OCI-LY7 (cell line): Measurements from ENCODE around the gene SLC2A6. TPM values are rescaled to one million over a fixed set of nuclear protein-coding genes. Genes with fewer than 3 reads are reported as not detected.
A peak's percentile ranks its signal among the peaks of the same experiment; 100 is the strongest.

Source experiments
- BruUV-seq: library from RNA; stranded (reverse); fragments of 400-500 nt; replicated peaks from 2 replicates; lab custom pipeline; 2021; lab: Mats Ljungman, UMichigan
- CTCF ChIA-PET: fragments of 300-600 bp; sonication (Branson Sonifier 250); formaldehyde crosslinking; loops from one replicate; lab custom pipeline; 2022; ENCODE audit warnings: antibody characterized with exemption; ENCODE audit not compliant: unreplicated experiment; lab: Charles Lee
- POLR2A ChIA-PET: fragments of 300-600 bp; sonication (Branson Sonifier 250); formaldehyde crosslinking; loops from one replicate; lab custom pipeline; 2022; ENCODE audit warnings: antibody characterized with exemption; lab: Charles Lee
- DNase-seq: peaks from one replicate; pipeline ENCODE4 v3.0.0-alpha.2; 2015; ENCODE audit warnings: low spot score
- H2AFZ ChIP-seq: fragments of 200-600 bp; sonication (generic), shearing (Covaris generic); 2 replicates; pipeline ENCODE4 v1.6.1; 2014; ENCODE audit warnings: mild to moderate bottlenecking, antibody characterized with exemption, low read length, moderate library complexity
- H3K27ac ChIP-seq: fragments of 200-600 bp; sonication (generic); 2 replicates; pipeline ENCODE4 v1.5.1; 2014; ENCODE audit warnings: mixed run types, low read depth, mild to moderate bottlenecking, moderate library complexity, low read length, inconsistent platforms; ENCODE audit not compliant: poor library complexity, severe bottlenecking
- H3K36me3 ChIP-seq: fragments of 200-600 bp; sonication (generic); 2 replicates; pipeline ENCODE4 v1.6.1; 2014; ENCODE audit warnings: mild to moderate bottlenecking, antibody characterized with exemption, low read length, moderate library complexity, mixed read lengths; ENCODE audit not compliant: insufficient read depth
- H3K4me1 ChIP-seq: fragments of 200-600 bp; sonication (generic); 2 replicates; pipeline ENCODE4 v1.5.1; 2014; ENCODE audit warnings: mild to moderate bottlenecking, low read length; ENCODE audit not compliant: insufficient read depth, poor library complexity, severe bottlenecking
- H3K4me2 ChIP-seq: fragments of 200-600 bp; sonication (generic); 2 replicates; pipeline ENCODE4 v1.6.1; 2014; ENCODE audit warnings: mild to moderate bottlenecking, low read length
- H3K4me3 ChIP-seq: fragments of 200-600 bp; sonication (generic); 2 replicates; pipeline ENCODE4 v1.5.1; 2014; ENCODE audit warnings: mild to moderate bottlenecking, low read depth, low read length; ENCODE audit not compliant: poor library complexity, severe bottlenecking
- H3K79me2 ChIP-seq: fragments of 200-600 bp; sonication (generic); 2 replicates; pipeline ENCODE4 v1.6.1; 2016; ENCODE audit warnings: low read depth, mild to moderate bottlenecking, low read length, moderate library complexity, mixed read lengths; ENCODE audit not compliant: insufficient read depth
- H3K9me2 ChIP-seq: fragments of 200-600 bp; sonication (generic); 2 replicates; pipeline ENCODE4 v1.6.1; 2016; ENCODE audit warnings: mild to moderate bottlenecking, low read length, mixed read lengths; ENCODE audit not compliant: insufficient read depth
- H3K9me3 ChIP-seq: fragments of 200-600 bp; sonication (generic); 2 replicates; pipeline ENCODE4 v1.6.1; 2014; ENCODE audit warnings: mild to moderate bottlenecking, mixed run types, low read length, mixed read lengths
- H4K20me1 ChIP-seq: fragments of 200-600 bp; sonication (generic); 2 replicates; pipeline ENCODE4 v1.6.1; 2014; ENCODE audit warnings: mild to moderate bottlenecking, antibody characterized with exemption, low read length, moderate library complexity, mixed read lengths; ENCODE audit not compliant: insufficient read depth
- EZH2phosphoT487 ChIP-seq: fragments of 200-600 bp; sonication (generic); IDR thresholded peaks from 2 replicates; pipeline ENCODE4 v1.6.1; 2018; ENCODE audit warnings: low read depth, borderline replicate concordance, mild to moderate bottlenecking, mixed run types, antibody characterized with exemption, low read length, moderate library complexity, mixed read lengths
- intact Hi-C: fragments of 100-400 bp; cut with micrococcal nuclease; formaldehyde crosslinking; loops from one replicate; pipeline ENCODE4 v1.10.0; 2022; ENCODE audit not compliant: unreplicated experiment
- total RNA-seq, 2 experiments: library from RNA; depleted of rRNA in 1 of 2; stranded (reverse); fragments of >200 nt in 1 of 2; shearing (Covaris generic) in 1 of 2; gene quantifications; 2 replicates each; pipeline ENCODE4 v1.2.3, GENCODE V29; 2014 to 2022
- TF ChIP-seq, protein P1 (sequence below): fragments of 200-600 bp; sonication (generic); conservative IDR thresholded peaks from 2 replicates; pipeline ENCODE4 v1.5.1; 2014; ENCODE audit warnings: mild to moderate bottlenecking, antibody characterized with exemption, low read length, moderate library complexity, mixed read lengths

The SLC2A6 gene
- total RNA-seq, 2 experiments from 2014 or later: 51.0 to 52.9 TPM

DNA sequence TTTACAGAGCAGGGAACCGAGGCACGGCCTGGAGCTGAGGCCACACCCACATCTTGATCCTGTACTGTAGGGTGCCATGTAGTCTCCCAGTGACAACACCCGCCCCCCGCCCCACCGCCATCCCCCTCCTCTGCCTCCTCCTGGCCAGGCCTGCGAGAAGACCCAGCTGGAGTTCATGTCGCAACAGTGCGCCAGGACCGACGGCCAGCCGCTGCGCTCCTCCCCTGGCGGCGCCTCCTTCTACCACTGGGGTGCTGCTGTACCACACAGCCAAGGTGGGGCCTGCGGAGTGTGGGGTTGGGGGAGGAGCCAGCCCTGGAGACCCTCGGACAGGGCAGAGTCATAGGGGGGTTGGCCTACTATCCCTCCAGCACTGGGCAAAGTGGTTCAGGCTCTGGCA lies 42.2 kb downstream of the SLC2A6 start:
- H3K9me3 ChIP-seq: no peaks in the 10 kb centered on the region
- H3K4me2 ChIP-seq: no peak overlapping the region
- POLR2A ChIA-PET: no interaction called here
- H3K9me2 ChIP-seq: no peaks in the 10 kb centered on the region
- peaks cover 5% of the 10 kb centered on the region for H3K4me1 ChIP-seq
- no peak overlapping the region for H3K27ac ChIP-seq
- intact Hi-C loops: no loop called here
- BruUV-seq: no TSS peak
- no peaks in the 10 kb centered on the region for H3K79me2 ChIP-seq
- no peaks in the 10 kb centered on the region for H4K20me1 ChIP-seq
- no peak for DNase-seq
- no peak overlapping the region for H3K4me3 ChIP-seq
- no peaks in the 10 kb centered on the region for H3K36me3 ChIP-seq
- TF ChIP-seq, protein P1, sequence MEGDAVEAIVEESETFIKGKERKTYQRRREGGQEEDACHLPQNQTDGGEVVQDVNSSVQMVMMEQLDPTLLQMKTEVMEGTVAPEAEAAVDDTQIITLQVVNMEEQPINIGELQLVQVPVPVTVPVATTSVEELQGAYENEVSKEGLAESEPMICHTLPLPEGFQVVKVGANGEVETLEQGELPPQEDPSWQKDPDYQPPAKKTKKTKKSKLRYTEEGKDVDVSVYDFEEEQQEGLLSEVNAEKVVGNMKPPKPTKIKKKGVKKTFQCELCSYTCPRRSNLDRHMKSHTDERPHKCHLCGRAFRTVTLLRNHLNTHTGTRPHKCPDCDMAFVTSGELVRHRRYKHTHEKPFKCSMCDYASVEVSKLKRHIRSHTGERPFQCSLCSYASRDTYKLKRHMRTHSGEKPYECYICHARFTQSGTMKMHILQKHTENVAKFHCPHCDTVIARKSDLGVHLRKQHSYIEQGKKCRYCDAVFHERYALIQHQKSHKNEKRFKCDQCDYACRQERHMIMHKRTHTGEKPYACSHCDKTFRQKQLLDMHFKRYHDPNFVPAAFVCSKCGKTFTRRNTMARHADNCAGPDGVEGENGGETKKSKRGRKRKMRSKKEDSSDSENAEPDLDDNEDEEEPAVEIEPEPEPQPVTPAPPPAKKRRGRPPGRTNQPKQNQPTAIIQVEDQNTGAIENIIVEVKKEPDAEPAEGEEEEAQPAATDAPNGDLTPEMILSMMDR: no peak
- TF ChIP-seq EZH2phosphoT487: no peak
- CTCF ChIA-PET: no interaction called here
- no peak overlapping the region for H2AFZ ChIP-seq

DNA sequence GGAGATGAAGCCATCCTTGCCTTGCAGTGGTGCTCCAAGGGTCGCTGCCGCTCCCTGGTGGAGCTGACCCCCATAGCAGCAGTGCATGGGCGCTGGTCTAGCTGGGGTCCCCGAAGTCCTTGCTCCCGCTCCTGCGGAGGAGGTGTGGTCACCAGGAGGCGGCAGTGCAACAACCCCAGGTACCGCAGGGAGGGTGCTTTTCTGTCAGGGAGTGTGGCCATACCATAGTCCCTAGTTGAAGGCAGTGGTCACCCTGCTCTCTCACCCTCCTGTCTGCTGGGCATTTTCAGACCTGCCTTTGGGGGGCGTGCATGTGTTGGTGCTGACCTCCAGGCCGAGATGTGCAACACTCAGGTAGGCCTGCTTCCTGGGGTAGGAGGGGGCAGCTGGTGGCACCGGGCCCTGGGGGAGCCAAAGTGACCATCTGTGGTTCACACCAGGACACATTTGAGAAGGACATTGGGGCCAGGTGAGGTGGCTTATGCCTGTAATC lies 45.5 kb downstream of the SLC2A6 start:
- no peaks in the 10 kb centered on the region for H3K4me1 ChIP-seq
- no TSS peak for BruUV-seq
- H3K9me2 ChIP-seq: no peaks in the 10 kb centered on the region
- no peak overlapping the region for H2AFZ ChIP-seq
- no peak for TF ChIP-seq EZH2phosphoT487
- TF ChIP-seq, protein P1: peak; percentile 30; the same call in 1 of the 2 replicates
- no peak overlapping the region for H3K27ac ChIP-seq
- no peaks in the 10 kb centered on the region for H3K79me2 ChIP-seq
- no peaks in the 10 kb centered on the region for H4K20me1 ChIP-seq
- H3K9me3 ChIP-seq: no peaks in the 10 kb centered on the region
- H3K4me2 ChIP-seq: no peak overlapping the region
- POLR2A ChIA-PET: no interaction called here
- H3K4me3 ChIP-seq: no peak overlapping the region
- no peak for DNase-seq
- intact Hi-C loops: no loop called here
- CTCF ChIA-PET: no interaction called here
- no peaks in the 10 kb centered on the region for H3K36me3 ChIP-seq

DNA sequence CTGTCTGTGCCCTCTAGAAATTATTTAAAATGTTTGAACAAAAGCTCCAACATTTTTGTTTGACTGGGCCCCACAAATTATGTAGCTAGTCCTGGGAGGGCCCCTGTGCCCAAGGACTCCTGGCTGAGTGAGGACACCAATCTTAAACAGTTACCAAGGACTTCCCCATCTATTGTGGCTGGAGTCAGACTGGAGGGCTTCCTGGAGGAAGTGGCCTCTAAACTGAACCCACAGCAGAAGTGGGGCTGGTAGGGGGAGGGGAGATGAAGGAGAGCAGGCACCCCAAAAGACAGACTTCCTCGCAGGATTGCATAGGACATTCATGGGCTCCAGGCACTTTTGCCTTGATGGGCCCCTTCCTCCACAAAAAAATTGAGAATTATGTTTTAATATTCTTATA lies 48.7 kb downstream of the SLC2A6 start:
- ChIA-PET CTCF (no interaction called here), POLR2A (no interaction called here)
- Histone ChIP-seq H4K20me1 (no peaks in the 10 kb centered on the region), H2AFZ (no peak overlapping the region), H3K79me2 (no peaks in the 10 kb centered on the region), H3K4me2 (no peak overlapping the region), H3K9me2 (no peaks in the 10 kb centered on the region), H3K9me3 (no peaks in the 10 kb centered on the region), H3K4me1 (no peaks in the 10 kb centered on the region), H3K4me3 (no peak overlapping the region), H3K27ac (no peak overlapping the region), H3K36me3 (no peaks in the 10 kb centered on the region)
- no peak for DNase-seq
- no TSS peak for BruUV-seq
- intact Hi-C loops: no loop called here
- TF ChIP-seq EZH2phosphoT487: no peak
- TF ChIP-seq, protein P1: no peak
